GM21825 (cell line): ENCODE data around the gene DHRS4L2.
A peak's percentile ranks its signal among the peaks of the same experiment; 100 is the strongest.
"Not testable (repeated sequence)": the region's sequence is repeated elsewhere in the genome, so short reads cannot be mapped to it uniquely, and the experiment has no call there.

Source experiments
- ATAC-seq: cut with Tn5 transposase; IDR thresholded peaks from one replicate; pipeline ENCODE4 v1.9.1; 2021; ENCODE audit warnings: mild to moderate bottlenecking, moderate library complexity; ENCODE audit not compliant: unreplicated experiment

DHRS4L2 gene

GRCh38 chr14:24013654-24014514 is 25.2 kb downstream of the DHRS4L2 start:
- ATAC-seq, result peak; percentile 64

DNA sequence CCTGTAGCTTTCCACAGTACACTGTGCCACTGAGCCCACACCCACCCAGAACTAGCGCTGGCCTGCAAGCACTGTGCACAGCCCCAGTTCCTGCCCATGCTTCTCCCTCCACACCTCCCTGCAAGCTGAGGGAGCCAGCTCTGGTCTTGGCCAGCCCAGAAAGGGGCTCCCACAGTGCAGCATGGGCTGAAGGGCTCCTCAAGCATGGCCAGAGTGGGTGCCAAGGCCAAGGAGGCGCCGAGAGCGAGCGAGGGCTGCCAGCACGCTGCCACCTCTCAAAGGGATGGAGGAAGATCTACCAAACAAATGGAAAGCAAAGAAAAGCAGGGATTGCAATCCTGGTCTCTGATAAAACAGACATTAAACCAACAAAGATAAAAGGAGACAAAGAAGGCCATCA is 27.0 kb downstream of the DHRS4L2 start:
- ATAC-seq, result not testable (repeated sequence)

GRCh38 chr14:24018978-24019377 is 30.2 kb downstream of the DHRS4L2 start:
- not testable (repeated sequence) for ATAC-seq

DNA sequence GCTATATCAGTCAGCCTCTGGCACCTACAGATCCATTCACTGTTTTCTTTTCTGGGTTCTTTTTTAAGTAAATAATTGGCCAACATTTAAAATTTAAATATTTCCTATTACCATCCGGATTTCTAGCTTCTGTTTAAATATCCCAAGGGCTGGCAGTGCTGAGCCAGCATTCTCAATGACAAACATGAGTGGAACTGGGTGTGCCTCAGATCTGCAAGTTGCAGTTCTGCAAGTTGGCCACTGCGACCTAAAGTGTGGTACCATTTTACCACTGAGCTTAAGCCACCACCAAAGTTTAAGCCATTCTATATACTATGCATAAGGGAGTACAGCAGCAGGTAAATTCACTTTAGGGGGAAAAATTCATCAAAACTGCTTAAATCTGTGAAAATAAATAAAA is 31.2 kb downstream of the DHRS4L2 start:
- ATAC-seq, result not testable (repeated sequence)

DNA sequence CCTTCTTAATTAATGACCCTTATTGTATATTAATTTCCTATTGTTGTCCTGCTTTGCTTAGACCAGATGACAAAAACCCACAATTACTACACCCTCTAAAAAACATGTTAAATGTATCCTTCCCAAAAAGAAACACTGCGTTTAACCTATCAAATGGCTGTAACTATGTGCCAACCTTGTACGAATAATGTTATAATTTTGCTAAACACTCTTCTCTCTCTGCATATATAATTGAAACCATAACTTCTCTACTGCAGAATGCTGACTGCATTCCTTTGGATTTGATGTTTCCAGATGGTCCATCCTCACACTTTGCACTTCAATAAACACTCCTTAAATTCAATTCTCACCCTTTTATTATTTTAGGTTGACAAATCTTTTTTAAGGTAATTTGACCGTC is 31.8 kb downstream of the DHRS4L2 start:
- ATAC-seq, result not testable (repeated sequence)

- not testable (repeated sequence) for ATAC-seq
These were observed 36.2 kb downstream of the DHRS4L2 start for GRCh38 chr14:24024939-24025418.

DNA sequence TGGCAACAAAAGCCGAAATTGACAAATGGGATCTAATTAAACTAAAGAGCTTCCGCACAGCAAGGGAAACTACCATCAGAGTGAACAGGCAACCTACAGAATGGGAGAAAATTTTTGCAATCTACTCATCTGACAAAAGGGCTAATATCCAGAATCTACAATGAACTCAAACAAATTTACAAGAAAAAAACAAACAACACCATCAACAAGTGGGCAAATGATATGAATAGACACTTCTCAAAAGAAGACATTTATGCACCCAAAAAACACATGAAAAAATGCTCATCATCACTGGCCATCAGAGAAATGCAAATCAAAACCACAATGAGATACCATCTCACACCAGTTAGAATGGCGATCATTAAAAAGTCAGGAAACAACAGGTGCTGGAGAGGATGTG is 41.0 kb downstream of the DHRS4L2 start:
- not testable (repeated sequence) for ATAC-seq

- not testable (repeated sequence) for ATAC-seq
These were observed 42.6 kb downstream of the DHRS4L2 start for GRCh38 chr14:24031331-24031730.

DNA sequence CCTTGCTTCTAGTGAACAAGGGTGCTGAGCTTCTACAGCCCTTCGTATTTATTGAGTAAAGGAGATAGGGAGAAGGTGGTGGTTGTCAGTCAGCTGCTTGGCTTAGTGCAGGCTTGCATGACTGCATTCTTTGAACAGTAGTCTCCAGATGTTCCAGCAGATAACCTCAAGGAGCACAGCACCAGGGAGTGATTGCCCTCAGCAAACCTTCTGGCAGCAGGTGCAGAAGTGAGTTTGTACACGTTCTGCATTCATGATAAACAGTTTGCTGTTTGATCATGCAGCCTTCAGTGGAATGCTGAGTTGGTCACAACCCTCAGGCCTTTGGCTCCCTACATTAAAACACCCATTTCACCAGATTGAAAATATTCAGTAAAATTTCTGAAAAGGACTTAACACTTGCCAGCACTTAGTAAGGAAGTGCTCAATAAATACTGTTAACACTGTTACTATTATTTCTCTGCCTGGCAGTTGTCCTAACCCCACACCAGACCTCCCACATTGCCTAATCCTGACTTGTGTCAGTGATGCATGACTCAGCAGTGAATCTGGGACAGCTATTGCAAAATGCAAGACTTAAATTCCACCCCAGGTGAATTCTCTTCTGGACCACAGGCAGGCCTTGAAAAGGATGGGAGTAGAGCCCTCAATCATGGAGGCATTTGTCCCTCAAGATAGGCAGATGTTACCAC is 44.1 kb downstream of the DHRS4L2 start:
- ATAC-seq, result no peak

DNA sequence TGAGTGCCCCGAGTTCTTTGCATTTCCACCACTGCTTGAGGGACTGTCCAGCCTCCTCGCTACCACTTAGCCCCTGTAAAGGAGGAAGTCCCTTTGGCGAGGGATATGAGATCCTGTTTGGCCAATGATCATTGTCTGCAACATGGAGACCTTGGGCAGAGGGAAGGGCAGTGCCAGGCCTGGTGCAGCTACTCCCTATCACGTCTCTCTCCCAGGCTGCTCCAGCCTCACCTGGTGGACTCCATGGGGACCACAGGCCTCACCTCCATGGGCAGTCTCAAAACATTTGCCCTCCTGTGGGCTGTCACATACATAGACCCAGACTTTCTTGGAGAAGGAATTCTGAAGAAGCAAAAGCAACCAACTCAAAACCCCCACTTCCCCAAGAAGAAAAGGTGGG is 47.0 kb downstream of the DHRS4L2 start:
- ATAC-seq, result peak; percentile 22

DNA sequence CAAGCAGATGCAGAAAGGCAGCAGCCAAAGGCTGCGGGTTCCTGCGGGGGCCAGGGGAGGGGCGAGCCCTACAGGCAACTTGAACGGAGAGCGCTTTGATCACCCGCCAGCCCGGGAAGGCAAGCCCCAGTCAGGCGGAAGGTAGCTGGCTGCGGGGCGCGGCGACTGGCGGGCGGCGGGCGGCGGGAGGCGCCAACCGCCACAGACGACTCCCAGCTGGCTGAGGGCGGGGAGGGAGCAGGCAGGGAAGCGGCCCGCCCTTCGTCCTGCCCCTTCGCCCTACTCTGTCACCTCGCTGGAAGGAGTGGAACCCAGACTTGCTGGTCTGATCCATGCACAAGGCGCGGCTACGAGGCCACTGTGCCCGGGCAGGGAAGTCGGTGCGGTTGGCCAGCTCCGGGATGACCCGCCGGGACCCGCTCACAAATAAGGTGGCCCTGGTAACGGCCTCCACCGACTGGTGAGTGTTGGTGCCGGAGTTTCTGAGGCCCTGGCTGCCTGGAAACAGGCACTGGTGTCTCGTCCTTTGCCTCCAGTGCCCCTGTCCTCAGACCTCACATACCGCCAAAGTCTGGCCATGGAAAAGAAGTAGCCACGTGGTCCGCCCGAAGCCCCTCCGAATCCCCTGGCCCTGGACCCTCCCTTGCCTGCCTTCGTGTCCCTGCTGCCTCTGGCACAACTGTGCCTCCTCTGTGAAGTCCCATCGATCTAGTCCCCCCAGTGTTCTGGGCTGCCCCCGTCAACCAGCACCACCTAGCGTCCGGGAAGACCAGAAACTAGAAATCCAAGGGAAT is 47.6 kb downstream of the DHRS4L2 start:
- peak; percentile 60 for ATAC-seq

DNA sequence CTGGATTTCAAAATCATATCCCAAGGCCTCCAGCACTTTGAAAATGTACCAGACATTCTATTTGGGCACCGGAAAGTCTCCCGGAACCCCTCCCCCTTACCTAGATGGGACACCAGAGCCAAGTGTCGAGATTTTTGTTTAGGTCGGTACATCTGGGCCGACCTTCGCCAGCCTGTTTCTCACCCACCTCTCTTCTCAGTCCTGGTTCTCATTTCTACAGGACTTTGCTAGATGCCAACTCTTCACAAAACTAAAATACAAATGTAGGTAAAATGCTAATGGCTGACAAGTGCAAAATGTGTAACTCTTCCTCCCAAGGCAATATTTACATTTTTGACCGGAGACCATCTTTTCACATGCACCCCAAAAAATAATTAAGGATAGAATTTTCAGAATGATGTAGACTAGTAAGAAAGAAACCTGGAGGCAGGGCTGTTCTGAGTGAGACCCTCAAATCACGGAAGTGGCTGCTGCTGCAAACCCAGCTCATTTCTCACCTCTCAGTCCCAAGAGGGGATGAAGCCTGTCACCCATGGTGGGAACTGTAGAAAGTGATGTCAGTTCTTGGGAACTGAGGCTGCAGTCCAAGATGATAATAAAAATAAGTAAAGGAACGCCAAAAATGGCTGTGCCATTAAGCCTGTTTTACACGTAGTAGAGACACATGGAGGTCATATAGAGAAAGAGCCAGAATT is 48.4 kb downstream of the DHRS4L2 start:
- peak; percentile 12 for ATAC-seq

DNA sequence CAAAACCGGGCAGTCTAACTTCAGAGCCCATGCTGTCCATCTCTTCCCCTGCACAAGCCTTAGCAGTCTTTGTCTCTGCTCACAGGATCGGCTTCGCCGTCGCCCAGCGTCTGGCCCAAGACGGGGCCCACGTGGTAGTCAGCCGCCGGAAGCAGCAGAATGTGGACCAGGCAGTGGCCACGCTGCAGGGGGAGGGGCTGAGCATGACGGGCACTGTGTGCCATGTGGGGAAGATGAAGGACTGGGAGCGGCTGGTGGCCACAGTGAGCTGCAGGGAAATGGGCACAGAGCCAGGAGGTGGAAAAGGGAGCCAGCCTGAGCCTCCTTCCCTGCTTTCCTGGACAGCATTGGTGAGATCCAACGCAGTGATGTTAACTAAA is 48.9 kb downstream of the DHRS4L2 start:
- ATAC-seq, result no peak

- no peak for ATAC-seq
These were observed 50.0 kb downstream of the DHRS4L2 start for GRCh38 chr14:24038686-24039085.

DNA sequence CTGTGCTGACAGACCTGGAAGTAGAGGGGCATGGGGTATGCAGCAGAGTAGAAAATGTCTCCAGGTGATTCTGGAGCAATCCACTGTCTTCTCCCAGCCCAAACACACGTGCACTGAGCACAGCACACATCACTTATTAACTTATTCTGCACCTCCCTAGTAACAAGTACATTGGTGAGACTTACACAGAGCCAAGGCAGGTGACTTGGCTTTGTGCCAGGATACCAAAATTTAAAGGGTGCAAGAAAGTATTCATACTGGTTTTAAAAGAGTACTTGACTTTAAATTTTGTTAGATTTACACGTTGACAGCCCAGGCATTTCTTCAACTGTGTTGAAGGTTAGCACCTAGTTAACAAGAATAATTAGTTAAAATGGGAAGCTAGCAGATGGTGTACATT is 52.0 kb downstream of the DHRS4L2 start:
- ATAC-seq, result no peak

GRCh38 chr14:24042746-24043145 is 54.0 kb downstream of the DHRS4L2 start:
- no peak for ATAC-seq

DNA sequence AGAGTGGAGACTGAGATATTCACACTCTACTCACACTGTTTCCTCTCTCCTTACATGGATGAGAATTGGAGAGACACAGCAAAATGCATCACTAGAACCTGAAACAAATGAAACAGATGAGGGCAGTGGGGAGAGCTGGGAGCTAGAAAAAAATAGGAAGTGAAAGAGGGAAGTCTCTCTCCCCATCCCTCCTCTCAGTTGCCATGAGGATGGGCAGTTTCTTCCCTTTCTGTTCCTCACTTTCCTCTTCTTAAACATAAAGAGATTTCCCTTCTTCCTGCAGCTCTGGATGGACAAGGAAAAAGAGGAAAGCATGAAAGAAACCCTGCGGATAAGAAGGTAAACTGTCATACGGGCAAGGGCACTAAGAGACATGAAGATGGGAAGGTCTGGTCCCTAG is 60.3 kb downstream of the DHRS4L2 start:
- ATAC-seq, result not testable (repeated sequence)

DNA sequence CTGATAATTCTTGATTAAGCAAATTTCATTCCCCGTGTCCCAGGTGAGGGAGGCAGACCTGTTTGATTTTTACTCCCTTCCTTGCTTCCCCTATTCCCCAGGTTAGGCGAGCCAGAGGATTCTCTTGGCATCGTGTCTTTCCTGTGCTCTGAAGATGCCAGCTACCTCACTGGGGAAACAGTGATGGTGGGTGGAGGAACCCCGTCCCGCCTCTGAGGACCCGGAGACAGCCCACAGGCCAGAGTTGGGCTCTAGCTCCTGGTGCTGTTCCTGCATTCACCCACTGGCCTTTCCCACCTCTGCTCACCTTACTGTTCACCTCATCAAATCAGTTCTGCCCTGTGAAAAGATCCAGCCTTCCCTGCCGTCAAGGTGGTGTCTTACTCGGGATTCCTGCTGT is 62.0 kb downstream of the DHRS4L2 start:
- not testable (repeated sequence) for ATAC-seq

- ATAC-seq, result peak; percentile 9
These were observed 62.6 kb downstream of the DHRS4L2 start for GRCh38 chr14:24051176-24051788.
